ENCODE data around the gene SF3B4. TPM values are rescaled to one million over a fixed set of nuclear protein-coding genes. Genes with fewer than 3 reads are reported as not detected.
"Not testable (repeated sequence)": the region's sequence is repeated elsewhere in the genome, so short reads cannot be mapped to it uniquely, and the experiment has no call there.

The SF3B4 gene
- total RNA-seq, 2 experiments from 2014 or later, result 90.2 to 101 TPM

DNA sequence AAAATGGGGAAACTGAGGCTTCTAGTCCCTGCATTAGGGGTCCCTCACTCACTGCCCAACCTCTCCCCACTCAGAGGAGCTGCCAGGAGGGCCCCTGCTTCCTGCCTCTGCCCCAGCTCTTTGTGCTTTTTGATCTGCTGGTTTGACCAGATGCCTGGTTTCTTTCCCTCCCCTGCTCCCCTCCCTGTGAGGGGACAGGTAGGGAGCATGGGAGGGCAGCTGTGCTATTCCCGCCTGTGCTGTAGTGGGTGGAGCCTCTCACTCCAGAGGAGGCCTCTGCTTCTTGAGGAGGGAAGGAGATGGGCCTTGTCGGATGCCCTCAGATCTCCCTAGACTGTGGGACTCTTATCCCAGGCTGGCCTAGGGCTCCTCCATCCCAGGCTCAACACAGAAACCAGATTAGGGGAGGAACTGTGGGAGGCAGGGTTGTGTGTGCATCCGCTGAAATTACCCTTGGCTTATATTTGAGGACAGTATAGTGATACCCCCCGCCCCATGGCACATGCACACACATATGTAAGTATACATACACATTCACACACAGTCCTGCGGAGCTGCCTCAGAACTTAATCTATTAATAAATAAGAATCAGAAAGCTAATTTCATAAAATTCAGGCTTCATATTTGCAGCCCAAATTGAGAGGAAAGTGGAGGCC is 23.6 kb downstream of the SF3B4 start:
- POLR2A ChIA-PET, result interaction anchor here (0.8 kb wide), 1 partner anchor 17 kb away, joined by 3 read pairs; a partner anchor contains a TSS
- Mint-ChIP-seq H3K4me1 (peaks cover 24% of the 10 kb centered on the region), H3K4me3 (no peak overlapping the region), H3K36me3 (ENCODE audit: low read depth) (peaks cover 16% of the 10 kb centered on the region), H3K27ac (no peak overlapping the region), H3K27me3 (no peaks in the 10 kb centered on the region), H3K9me3 (no peaks in the 10 kb centered on the region)
- CTCF ChIA-PET, result interaction anchor here (1.1 to 4.1 kb wide), 2 partner anchors 8 to 16 kb away, joined by 3 to 12 read pairs; a partner anchor contains a TSS
- no peak for DNase-seq

DNA sequence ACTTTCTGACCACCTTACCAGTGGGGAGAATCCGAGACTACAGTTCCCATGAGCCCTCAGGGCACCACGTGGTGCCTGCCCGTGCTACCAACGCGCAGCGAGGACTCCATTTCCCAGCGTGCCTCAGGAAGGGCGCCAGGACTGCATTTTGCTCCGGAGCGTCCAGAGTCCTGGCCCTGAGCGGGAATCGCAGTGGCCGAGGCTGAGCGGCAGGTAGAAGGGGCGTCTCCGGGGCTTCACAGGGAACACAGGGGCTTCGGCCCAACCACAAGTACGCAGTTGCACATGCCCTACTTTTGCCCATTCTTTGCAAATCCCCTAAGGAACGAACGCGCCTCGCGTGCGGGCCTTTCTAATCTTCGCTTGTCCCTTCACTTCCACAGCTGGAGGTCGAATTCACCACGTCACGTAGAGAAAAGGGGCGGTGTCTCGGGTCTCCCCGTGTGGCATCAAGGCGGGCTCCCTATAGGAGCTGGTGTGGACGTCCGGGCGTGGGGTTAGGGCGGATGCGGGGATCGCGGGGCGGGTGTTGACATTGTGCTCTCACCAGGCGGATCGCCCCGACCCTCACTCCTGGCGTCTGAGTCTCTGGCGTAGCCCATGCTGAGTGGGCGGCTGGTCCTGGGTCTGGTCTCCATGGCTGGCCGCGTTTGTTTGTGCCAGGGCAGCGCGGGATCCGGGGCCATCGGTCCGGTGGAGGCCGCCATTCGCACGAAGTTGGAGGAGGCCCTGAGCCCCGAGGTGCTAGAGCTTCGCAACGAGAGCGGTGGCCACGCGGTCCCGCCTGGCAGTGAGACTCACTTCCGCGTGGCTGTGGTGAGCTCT is 27.9 kb downstream of the SF3B4 start, which contains the start of gene BOLA1:
Gene BOLA1, plus strand, starts transcription at position 109 of the 825 bp plus-strand sequence. Its CDS starts 492 bp downstream, at position 601.
- Mint-ChIP-seq H3K9me3 (no peaks in the 10 kb centered on the region), H3K36me3 (ENCODE audit: low read depth) (peaks cover 15% of the 10 kb centered on the region), H3K27me3 (no peaks in the 10 kb centered on the region), H3K4me1 (peaks cover 30% of the 10 kb centered on the region), H3K4me3 (peak within 1 kb of the TSS; percentile 87), H3K27ac (peak within 1 kb of the TSS; percentile 96)
- ChIA-PET POLR2A (interaction anchor here (0.6 to 2.0 kb wide), 3 partner anchors 12 to 28 kb away, joined by 3 to 8 read pairs (median 3); a partner anchor contains a TSS), CTCF (interaction anchor here (0.6 to 1.1 kb wide), 2 partner anchors 16 to 514 kb away, joined by 3 read pairs; no protein-coding TSS in a partner anchor)
- DNase-seq, result peak; percentile 88

- ChIA-PET CTCF (interaction anchor here (1.0 kb wide), 1 partner anchor 9 kb away, joined by 4 read pairs; a partner anchor contains a TSS), POLR2A (no interaction called here)
- Mint-ChIP-seq H3K36me3 (ENCODE audit: low read depth) (peaks cover 9% of the 10 kb centered on the region), H3K27me3 (no peaks in the 10 kb centered on the region), H3K4me3 (no peak overlapping the region), H3K27ac (no peak overlapping the region), H3K4me1 (peaks cover 26% of the 10 kb centered on the region), H3K9me3 (no peaks in the 10 kb centered on the region)
- DNase-seq, result no peak
Measured at GRCh38 chr1:149896575-149896974, 31.0 kb downstream of the SF3B4 start.

DNA sequence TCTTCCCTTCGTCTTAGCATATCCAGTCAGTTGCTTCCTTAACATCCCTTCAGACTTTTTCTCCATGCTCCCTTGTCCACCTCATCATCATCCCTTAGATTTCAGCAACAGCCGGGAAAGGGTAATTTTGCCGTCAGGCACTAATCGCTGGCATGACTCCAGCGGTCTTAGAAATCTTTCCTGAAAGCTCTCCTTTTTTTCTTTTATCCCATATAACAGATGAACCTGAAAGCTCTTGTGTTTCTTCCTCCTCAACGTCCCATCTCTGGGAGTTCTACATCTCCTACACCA is 38.7 kb downstream of the SF3B4 start:
- ChIA-PET POLR2A (interaction anchor here (2.9 to 4.2 kb wide), 2 partner anchors 40 to 298 kb away, joined by 14 to 31 read pairs; partner anchors contain the start of gene SF3B4), CTCF (interaction anchor here (0.7 to 1.6 kb wide), 6 partner anchors 39 to 345 kb away, joined by 3 to 4 read pairs (median 3); no protein-coding TSS in a partner anchor)
- Mint-ChIP-seq H3K4me3 (no peak overlapping the region), H3K27me3 (no peaks in the 10 kb centered on the region), H3K9me3 (no peaks in the 10 kb centered on the region), H3K27ac (no peak overlapping the region), H3K36me3 (ENCODE audit: low read depth) (no peaks in the 10 kb centered on the region), H3K4me1 (peaks cover 7% of the 10 kb centered on the region)
- DNase-seq, result no peak

DNA sequence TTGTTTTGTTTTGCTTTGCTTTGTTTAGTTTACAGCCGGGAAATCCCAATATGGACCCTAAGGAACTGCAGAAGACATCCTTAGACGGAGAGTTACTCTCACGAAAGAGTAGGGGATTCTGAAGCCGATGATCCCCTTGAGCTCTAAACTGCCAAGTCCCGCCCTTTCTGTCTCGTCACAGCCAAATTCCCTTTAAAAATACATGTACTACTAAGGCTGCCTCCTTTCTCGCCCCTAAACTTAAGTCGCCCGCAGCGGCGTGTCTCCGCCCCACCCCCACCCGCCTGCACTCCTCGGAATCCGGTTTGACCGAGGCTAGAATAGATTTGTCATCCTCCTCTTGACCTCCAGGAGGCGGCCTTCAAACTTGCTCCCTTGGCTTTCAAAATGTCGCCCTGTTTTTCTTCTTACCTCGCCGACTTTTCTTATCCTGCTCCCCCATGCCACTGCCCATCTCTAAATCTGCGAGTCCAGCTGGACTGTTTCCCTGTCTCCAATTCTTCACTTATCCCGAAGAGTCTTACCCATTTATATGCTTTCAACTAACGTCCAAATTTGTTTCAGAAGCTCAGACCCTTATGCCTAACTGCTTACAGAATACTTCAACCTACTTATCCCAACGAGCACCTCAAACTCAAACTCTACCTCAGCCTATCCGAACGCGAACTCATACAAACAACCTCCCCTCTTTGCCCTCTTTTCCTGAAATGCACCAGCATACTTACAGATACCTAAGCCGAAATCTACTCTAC is 39.2 kb downstream of the SF3B4 start:
- DNase-seq, result peak; percentile 85
- H3K27me3 Mint-ChIP-seq, result no peaks in the 10 kb centered on the region
- no peak overlapping the region for H3K4me3 Mint-ChIP-seq
- H3K4me1 Mint-ChIP-seq, result peaks cover 7% of the 10 kb centered on the region
- CTCF ChIA-PET, result interaction anchor here (0.6 to 1.8 kb wide), 20 partner anchors 8 to 741 kb away, joined by 3 to 12 read pairs (median 4); partner anchors contain the start of genes PLEKHO1, RPRD2 and VPS45
- POLR2A ChIA-PET, result interaction anchor here (0.5 to 4.2 kb wide), 13 partner anchors 11 to 299 kb away, joined by 3 to 31 read pairs (median 5); partner anchors contain the start of genes BOLA1 and SF3B4
- no peak overlapping the region for H3K27ac Mint-ChIP-seq
- H3K9me3 Mint-ChIP-seq, result no peaks in the 10 kb centered on the region
- H3K36me3 Mint-ChIP-seq (ENCODE audit: low read depth), result no peaks in the 10 kb centered on the region

- Mint-ChIP-seq H3K4me1 (peaks cover 7% of the 10 kb centered on the region), H3K9me3 (no peaks in the 10 kb centered on the region)
Measured at GRCh38 chr1:149887456-149888246, 40.0 kb downstream of the SF3B4 start.

DNA sequence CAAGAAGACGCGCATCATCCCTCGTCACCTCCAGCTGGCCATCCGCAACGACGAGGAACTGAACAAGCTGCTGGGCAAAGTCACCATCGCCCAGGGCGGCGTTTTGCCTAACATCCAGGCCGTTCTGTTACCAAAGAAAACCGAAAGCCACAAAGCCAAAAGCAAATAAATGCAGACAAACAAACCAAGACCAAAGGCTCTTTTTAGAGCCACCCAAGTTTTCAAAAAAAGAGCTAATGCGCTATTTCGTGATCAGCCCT is 40.5 kb downstream of the SF3B4 start:
- not testable (repeated sequence) for H3K4me3 Mint-ChIP-seq; H3K27me3 Mint-ChIP-seq; H3K36me3 Mint-ChIP-seq (ENCODE audit: low read depth); H3K27ac Mint-ChIP-seq; DNase-seq; H3K9me3 Mint-ChIP-seq
- ChIA-PET CTCF (interaction anchor here (1.5 to 1.8 kb wide), 4 partner anchors 9 to 44 kb away, joined by 6 to 12 read pairs (median 6); no protein-coding TSS in a partner anchor), POLR2A (interaction anchor here (0.5 to 4.2 kb wide), 13 partner anchors 12 to 681 kb away, joined by 3 to 31 read pairs (median 5); partner anchors contain the start of genes BOLA1 and SF3B4)
- peaks cover 12% of the 10 kb centered on the region for H3K4me1 Mint-ChIP-seq

More at GRCh38 chr1:149887456-149888246, 40.0 kb downstream of the SF3B4 start:
- no peak overlapping the region for H3K27ac Mint-ChIP-seq
- ChIA-PET POLR2A (interaction anchor here (0.5 to 4.2 kb wide), 15 partner anchors 12 to 300 kb away, joined by 3 to 31 read pairs (median 5); partner anchors contain the start of genes BOLA1 and SF3B4), CTCF (interaction anchor here (0.6 to 1.8 kb wide), 17 partner anchors 9 to 742 kb away, joined by 3 to 12 read pairs (median 4); partner anchors contain the start of genes PLEKHO1, RPRD2 and VPS45)
- no peak overlapping the region for H3K4me3 Mint-ChIP-seq
- peak; percentile 91 for DNase-seq
- H3K36me3 Mint-ChIP-seq (ENCODE audit: low read depth), result no peaks in the 10 kb centered on the region
- H3K27me3 Mint-ChIP-seq, result no peaks in the 10 kb centered on the region

DNA sequence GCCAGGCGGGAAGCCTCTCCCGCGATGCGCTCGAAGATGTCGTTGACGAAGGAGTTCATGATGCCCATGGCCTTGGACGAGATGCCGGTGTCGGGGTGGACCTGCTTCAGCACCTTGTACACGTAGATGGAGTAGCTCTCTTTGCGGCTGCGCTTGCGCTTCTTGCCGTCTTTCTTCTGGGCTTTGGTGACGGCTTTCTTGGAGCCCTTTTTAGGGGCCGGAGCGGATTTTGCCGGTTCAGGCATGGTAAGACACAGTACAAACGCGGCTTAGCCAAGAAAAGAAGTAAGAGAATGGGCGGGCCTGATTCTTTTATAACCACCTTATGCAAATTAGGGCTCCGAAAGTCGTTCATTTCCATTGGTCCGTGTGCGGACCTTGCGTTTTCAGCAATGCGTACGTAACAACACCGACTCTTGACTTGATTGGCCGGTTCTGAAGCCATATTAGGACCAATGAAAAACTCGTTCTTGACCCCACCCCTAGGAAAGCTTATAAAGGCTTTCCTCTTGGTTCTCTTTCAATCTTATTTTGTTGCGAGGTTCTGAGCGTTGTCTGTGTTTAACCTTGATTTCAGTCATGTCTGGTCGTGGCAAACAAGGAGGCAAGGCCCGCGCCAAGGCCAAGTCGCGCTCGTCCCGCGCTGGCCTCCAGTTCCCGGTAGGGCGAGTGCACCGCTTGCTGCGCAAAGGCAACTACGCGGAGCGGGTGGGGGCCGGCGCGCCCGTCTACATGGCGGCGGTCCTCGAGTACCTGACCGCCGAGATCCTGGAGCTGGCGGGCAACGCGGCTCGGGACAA is 41.0 kb downstream of the SF3B4 start:
- peak; percentile 94 for DNase-seq
- H3K4me3 Mint-ChIP-seq, result no peak overlapping the region
- H3K36me3 Mint-ChIP-seq (ENCODE audit: low read depth), result no peaks in the 10 kb centered on the region
- H3K27ac Mint-ChIP-seq, result no peak overlapping the region
- peaks cover 17% of the 10 kb centered on the region for H3K4me1 Mint-ChIP-seq
- no peaks in the 10 kb centered on the region for H3K9me3 Mint-ChIP-seq
- CTCF ChIA-PET, result interaction anchor here (1.2 to 1.6 kb wide), 3 partner anchors 9 to 37 kb away, joined by 4 to 6 read pairs (median 6); no protein-coding TSS in a partner anchor
- H3K27me3 Mint-ChIP-seq, result no peaks in the 10 kb centered on the region
- POLR2A ChIA-PET, result interaction anchor here (0.5 to 4.2 kb wide), 17 partner anchors 13 to 681 kb away, joined by 3 to 31 read pairs (median 4); partner anchors contain the start of genes BOLA1 and SF3B4

DNA sequence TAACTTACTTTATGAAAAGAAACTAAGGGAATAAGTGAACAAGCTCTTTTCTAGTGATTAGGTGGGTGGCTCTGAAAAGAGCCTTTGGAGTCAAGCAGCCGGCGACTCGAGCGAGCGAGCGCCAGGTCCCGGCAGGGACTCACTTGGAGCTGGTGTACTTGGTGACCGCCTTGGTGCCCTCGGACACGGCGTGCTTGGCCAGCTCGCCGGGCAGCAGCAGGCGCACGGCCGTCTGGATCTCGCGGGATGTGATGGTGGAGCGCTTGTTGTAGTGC is 41.5 kb downstream of the SF3B4 start:
- H3K9me3 Mint-ChIP-seq; H3K27me3 Mint-ChIP-seq; DNase-seq; H3K4me3 Mint-ChIP-seq; H3K27ac Mint-ChIP-seq; H3K36me3 Mint-ChIP-seq (ENCODE audit: low read depth): not testable (repeated sequence)
- CTCF ChIA-PET, result interaction anchor here (1.2 to 1.5 kb wide), 2 partner anchors 8 to 37 kb away, joined by 4 to 6 read pairs; no protein-coding TSS in a partner anchor
- peaks cover 18% of the 10 kb centered on the region for H3K4me1 Mint-ChIP-seq
- POLR2A ChIA-PET, result interaction anchor here (0.6 to 4.2 kb wide), 10 partner anchors 13 to 676 kb away, joined by 3 to 31 read pairs (median 4); partner anchors contain the start of genes BOLA1 and SF3B4

DNA sequence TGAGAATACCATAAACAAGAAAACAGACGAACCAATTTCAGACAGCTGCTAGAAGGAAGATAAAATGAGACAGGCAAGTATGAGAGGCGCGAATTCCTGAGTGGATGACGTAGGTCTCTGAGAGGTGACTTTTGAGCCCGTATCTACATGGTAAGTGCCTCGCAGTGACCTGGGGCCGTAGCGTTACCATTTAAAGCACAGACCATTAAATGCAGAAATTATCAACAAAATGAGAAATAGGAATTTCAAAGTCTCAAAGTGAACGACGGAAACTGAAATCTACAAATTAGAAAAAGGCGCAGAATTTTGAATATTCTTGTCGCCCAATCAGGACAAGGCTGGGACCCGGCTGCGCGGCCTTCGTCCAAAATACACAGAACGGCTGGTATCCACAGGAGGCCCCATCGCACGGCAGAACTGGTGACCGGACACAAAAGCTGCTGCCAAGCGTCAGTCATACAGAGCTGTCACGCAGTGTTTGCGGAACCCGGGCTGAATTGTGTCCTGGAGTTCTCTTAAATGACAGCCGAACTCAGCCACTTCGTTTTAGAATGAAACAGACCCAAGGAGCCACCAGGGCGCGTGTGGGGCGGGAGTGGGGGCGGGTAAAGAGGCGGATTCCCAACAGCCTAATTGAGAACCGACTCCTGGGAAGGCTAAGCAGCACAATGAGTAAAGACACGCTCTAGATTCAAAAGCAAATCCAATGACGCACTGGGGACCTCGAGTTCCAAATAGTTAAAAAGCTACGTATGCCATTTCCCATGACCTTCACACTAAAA is 42.1 kb downstream of the SF3B4 start:
- CTCF ChIA-PET, result interaction anchor here (0.6 to 1.2 kb wide), 3 partner anchors 8 to 356 kb away, joined by 3 to 4 read pairs (median 4); no protein-coding TSS in a partner anchor
- H3K4me1 Mint-ChIP-seq, result peaks cover 18% of the 10 kb centered on the region
- DNase-seq, result peak; percentile 81
- no peaks in the 10 kb centered on the region for H3K36me3 Mint-ChIP-seq (ENCODE audit: low read depth)
- no peaks in the 10 kb centered on the region for H3K9me3 Mint-ChIP-seq
- no peaks in the 10 kb centered on the region for H3K27me3 Mint-ChIP-seq
- POLR2A ChIA-PET, result interaction anchor here (0.6 to 4.2 kb wide), 9 partner anchors 14 to 676 kb away, joined by 3 to 31 read pairs (median 4); partner anchors contain the start of genes BOLA1 and SF3B4
- no peak overlapping the region for H3K27ac Mint-ChIP-seq
- H3K4me3 Mint-ChIP-seq, result no peak overlapping the region

Measured in activated CD4-positive, alpha-beta T cell treated with anti-CD3 and anti-CD28 coated beads, Interleukin-2, amount 10 ng/mL, durations not matched to agents 7 days and 5 days (primary cell).